Stimulated activated CD4-positive, alpha-beta T cell treated with anti-CD3 and anti-CD28 coated beads, TNF-alpha, amount 100 ng/mL, for 4 hours (primary cell): ENCODE measurements around the gene SLC6A18.

Source experiments
- DNase-seq, 3 experiments: peaks; one replicate each; pipeline ENCODE4 v3.0.0-alpha.2; 2020; ENCODE audit warnings: low read depth in 3 of 3

SLC6A18 gene

GRCh38 chr5:1225081-1225480 is at the start of gene SLC6A18:
SLC6A18 (plus strand) TSS chr5:1225381; CDS start chr5:1225478, 97 bp downstream.
- DNase-seq, result no peak

DNA sequence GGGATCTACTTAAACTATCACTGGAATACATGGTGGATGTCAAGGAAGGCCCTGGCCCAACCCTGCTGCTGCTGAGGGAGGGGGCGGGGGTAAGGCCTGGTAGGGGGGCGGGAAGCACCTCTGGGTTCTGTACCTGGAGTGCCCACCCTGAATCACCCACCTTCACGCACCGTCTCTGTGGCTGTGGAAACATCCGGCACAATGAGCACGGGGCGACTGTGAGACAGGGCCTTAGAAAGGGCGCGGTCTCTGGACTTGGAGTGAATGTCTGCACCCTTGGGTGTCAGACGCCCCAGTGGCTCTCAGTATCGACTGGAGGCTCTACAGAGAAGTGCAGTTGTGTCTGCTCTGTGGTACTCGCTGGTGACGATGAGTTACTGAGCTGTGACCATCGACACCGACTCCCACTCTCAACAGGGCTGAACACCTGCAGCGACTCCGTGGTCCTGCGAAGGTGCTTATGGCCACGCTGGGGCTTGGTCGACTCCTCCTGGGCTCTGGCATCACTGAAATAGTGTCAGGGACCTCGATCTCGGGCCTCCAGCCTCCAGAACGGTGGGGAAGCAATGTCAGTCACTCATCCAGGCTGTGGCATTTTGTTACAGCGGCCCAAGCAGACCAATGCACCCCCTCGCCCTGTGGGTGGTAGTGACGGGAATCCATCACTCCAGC is 49.2 kb upstream of the SLC6A18 start:
- no peak for DNase-seq

DNA sequence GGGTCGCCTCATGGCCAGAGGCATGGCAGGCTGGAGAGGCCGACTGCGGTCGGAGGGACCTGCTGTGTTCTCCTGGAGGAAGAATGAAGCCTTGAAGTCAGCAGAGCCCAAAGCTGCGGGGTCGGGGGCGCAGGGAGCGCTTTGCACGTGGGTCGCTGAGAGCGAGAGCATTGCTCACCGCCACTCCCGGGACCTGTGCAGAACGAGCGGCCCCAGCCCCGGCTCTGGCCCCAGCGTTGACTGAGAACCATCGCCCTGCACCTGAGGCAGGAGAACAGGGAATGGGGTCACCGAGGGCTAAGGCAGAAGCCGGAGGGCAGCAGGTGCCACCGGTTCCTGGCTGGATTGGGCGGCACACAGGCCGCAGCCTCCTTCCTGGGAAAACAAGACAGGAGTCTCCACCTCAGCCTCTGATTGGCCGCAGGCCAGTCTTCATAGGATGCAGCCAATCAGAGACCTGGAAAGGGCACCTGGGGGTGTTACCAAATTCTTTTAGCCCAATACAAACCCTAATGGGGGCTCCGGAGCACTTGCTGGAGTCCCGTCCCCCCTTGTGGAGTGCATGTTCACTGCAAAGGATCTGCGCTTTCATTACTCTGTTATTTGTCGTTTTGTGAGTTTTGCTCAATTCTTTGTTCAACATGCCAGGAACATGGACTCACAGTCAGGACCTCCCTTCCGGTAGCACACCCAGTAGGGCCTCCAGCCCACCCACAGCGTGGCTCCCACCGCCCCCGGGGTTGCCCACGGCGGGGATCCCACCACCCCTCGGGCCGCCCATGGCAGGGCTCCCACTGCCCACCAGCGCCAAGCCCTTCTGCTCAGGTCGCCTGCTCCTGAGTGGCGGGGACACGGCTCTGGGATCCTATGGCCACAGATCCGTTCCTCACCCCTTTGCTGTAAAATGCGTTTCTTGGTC is 48.4 kb upstream of the SLC6A18 start:
- no peak for DNase-seq

DNA sequence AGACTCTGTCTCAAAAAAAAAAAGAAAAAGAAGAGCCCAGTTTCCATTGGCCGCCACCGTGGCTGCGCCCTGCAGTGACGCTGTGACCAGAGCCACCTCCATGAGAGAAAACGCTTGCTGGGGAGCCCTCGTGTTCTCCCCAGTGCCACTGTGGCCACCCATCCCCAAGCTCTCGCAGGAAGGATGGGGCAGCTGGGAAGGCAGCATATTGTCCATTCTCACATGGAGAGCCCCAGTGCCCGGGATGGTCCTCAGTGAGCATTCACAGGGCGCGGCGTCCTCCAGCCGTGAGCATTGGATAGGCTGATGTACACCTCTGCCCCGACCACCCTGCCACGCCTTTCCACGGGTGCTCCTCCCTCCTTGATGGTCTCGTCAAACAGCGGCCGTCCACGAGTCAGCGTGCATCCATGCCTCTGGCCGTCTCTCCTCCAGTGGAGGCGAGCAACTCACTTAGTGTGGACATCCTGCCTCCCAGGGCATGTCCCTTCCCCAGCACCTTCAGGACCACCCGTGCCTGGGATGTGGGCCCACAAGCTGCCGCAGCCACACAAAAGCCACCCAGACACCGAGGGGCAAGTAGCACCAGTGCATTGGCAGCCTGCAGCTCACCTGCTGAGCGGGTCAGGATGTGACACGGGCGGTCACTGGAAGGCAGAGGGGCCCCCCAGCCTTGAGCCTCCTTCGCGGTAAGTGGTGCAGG is 47.2 kb upstream of the SLC6A18 start:
- DNase-seq, result no peak

DNA sequence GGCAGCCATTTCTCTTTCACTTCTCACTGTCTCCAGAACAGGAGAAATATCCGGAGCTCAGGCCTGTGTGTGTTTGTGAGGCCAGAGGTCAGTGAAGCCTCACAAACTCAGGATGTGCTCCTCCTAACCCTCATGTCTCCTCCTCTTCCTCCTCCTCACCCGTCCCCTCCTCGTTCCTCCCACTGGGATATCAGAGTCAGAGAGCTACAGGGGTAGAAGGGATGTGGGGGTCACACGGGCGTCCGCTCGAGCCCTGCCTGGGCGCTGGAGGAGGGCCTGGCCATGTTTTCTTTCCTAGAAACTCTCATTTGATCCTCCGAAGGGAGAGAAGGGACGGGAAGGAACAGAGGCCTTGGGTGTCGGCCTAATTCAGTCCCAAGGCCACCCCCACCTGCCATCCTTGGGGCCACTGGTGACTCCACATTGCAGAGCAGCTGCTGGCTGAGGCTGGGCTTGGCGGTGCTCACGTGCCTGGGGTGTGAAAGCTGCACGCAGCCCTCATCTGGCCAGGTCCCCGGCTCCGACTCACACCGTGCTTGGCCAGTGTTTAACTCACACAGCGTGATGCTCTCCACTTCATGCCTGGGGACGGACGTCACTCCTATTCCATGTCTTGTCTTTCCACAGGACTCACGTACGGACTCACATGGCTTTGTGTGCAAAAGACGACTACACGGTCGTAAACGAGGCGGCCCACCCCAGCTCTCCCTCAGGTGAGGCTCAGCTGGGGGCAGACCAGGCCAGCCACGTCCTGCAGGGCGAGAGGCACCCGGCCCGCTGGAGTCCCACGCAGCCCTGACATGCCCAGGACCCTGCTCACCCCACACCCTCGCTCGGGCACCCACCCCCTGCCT is 46.4 kb upstream of the SLC6A18 start:
- DNase-seq, result no peak

- DNase-seq, result no peak
These were observed 45.8 kb upstream of the SLC6A18 start for GRCh38 chr5:1179383-1179715.

DNA sequence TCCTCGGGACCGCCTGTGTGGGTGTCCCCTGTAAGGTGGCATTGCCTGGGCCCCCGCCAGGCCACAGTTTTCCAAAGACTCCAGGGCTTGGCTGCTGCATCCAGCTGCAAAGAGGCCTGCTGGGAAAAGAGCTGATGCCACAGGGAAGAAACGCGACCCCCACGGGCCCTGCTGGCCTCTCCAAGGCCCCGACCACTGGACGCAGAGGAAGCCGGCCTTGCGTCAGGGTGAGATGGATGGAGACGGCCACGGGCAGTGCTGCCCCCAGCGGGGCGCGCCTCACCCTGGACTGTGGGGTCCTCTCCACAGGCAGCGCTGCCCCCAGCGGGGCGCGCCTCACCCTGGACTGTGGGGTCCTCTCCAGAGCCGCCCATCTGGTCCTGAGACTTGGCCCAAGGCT is 45.1 kb upstream of the SLC6A18 start:
- no peak for DNase-seq

DNA sequence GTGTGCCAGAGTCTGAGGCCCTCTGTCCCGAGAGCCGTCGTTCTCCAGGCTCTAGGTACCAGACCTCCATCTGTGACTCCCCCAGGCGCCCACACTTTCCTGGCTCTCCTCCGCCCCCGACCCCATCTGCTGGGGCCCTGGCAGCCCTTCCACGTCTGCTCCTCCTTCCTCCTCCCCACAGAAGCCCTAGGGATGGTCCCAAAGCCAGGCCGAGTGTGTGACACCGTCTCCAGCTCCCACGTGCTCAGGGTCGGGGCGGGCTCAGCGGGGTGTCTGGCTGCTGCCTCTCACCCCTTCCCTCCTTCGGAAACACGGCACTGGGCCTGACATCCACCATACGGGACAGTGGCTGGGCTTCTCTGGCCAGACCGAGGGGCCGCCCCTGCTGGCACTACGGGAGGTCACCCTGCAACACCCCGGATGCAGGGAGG is 44.3 kb upstream of the SLC6A18 start:
- no peak for DNase-seq

DNA sequence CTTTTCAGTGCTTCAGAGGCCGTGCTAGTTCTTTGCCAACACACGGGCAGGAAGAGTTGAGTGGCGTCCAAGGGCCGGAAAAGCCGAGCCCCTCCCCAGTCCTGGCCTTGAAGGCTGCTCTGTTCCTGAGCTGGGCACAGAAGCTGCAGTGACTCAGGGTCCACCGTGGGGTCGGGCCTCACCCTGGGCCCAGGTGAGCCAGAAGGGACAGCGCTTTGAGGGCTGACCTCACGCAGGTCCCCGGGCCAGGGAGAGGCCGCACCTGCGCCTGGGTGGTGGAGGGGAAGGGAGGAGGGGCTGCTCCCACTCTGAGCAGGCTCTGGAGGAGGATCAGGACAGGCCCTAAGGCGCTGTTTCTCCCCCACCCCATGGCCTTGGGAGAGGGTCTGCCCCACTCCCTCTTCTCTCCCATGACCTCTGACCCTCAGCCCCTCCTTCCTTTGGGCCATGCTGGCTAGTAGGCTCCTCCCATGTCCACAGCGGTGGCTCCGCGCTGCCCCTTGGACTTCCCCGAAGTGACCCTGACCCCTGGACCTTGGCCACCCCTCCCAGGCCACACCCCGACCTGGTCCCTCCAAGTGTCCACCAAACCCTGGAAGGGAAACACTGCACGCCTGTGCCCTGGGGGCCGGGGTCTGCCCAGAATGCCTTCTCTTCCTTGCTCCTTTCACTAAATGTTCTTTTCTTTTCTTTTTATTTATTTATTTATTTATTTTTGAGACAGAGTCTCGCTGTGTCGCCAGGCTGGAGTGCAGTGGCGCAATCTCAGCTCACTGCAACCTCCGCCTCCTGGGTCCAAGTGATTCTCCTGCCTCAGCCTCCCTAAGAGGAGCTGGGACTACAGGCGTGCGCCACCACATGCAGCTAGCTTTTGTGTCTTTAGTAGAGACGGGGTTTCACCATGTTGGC is 43.5 kb upstream of the SLC6A18 start:
- no peak for DNase-seq

DNA sequence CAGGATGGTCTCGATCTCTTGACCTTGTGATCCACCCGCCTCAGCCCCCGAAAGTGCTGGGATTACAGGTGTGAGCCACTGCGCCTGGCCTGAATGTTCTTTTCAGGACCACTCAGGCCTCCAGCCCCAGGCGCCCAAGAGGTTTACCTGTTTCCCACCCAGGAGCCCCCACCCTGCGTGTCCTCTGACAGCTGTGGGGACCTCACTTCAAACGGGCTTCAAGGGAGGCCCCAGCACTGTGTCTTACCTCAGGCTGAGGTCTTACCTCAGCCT is 42.9 kb upstream of the SLC6A18 start:
- DNase-seq, result no peak

GRCh38 chr5:1182633-1183423 is 42.4 kb upstream of the SLC6A18 start:
- no peak for DNase-seq

DNA sequence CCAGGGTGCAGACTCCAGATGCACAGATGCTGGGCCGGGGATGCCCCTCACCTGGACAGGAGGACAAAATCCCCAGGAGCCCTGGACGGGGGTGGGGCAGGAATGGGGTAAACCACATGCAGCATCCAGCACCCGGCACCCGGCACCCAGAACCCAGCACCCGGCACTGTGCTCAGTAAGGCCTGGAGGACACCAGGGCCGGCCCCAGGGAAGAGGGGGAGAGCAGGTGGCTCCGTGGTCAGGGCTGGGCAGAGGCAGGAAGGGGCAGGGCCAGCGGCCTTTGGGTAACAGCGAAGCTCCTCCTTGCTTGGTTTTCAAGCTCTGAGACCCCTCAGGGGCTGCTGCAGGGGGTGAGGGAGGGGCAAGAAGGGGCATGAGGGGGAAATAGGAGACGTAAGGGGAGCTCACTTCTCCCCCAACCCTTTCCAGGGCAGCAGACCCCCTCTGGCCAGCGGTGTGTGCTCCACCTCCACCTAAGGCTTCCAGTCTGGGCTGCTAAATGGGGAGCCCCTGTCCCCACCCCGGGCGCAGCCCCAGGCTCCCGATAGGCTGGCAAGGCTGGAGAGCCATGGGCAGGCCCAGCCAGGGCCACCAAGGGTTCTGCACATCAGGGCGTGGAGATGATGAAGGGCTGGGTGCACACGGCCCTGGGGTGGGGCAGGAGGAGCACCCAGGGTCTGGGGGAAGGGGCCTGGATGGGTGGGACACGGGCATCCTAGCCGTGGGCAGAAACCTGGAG is 41.6 kb upstream of the SLC6A18 start:
- no peak for DNase-seq

GRCh38 chr5:1184163-1184470 is 41.1 kb upstream of the SLC6A18 start:
- DNase-seq, result no peak

DNA sequence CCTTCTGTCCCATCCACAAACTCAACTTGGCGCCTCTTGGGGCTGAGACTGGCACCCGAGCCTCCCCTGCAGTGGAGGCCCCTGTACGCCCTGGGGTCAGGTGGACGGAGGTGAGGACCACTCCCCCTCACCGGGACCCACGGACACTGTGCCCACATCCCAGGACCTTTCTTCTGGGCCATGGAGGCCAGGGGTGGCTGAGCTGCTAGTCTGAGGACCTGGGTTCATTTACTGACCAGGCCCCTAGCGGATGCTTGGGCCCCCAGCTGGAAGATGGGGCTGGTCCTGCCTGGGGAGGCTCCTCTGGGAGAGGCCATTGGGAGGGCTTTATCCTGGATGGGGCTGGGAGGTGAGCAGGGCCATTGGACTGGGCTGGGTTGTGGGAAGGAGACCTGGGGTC is 40.7 kb upstream of the SLC6A18 start:
- DNase-seq, result no peak

DNA sequence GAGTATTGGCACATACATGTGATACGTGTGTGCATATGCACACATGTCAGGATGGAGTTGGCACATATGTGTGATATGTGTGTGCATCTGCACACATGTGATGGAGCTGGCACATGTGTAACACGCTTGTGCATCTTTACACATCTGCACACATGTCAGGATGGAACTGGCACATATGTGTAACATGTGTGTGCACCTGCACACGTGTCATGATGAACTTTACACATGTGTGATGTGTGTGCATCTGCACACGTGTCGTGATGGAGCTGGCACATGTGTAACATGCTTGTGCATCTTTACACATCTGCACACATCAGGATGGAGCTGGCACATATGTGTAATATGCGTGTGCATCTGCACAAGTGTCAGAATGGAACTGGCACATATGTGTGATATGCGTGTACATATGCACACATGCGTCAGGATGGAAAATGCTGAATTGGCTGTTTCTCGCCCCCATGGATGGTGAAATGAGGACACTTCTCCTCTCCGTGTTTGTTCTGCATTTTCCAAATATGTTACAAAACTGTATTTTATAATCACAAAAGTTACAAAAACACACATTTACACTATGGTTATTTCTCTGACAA is 40.0 kb upstream of the SLC6A18 start:
- DNase-seq, result no peak

DNA sequence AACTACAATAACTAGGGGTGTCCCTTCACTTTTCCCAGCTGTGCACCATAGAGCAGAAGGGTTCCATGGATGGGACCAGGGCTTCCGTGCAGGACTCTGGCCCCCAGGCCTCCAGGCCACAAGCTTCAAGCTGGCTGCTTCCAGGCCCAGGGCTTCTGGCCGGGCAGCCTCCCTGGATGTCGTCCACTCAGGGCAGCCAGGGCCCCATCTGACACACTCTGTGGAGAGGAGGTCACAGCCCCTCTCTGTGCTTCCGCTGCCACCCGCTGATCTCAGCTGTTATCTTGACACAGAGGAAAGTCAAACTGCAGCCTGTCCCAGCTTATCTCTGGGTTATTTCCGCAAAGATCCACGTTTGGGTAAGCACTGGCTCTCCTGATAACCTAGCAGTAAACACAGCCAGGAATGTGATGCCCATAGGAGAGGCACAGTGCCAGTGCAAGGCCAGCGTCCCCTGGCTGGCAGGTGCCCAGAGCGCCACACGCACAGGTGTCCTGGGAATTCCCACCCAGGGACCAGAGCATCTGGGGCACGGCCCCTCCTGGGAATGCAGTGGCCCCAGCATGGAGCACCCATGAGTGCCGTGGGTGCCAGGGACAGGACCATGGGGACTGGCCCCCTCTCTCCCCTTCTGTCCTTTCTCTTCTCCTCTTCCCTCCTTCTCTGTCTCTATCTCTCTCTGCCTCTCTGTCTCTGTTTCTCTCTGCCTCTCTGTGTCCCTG is 39.4 kb upstream of the SLC6A18 start:
- DNase-seq, result no peak

- DNase-seq, result no peak
These were observed 38.6 kb upstream of the SLC6A18 start for GRCh38 chr5:1186351-1187233.
